Measurements from ENCODE around the gene DYNC2H1. TPM values are rescaled to one million over a fixed set of nuclear protein-coding genes. Genes with fewer than 3 reads are reported as not detected.
"Not testable (repeated sequence)": the region's sequence is repeated elsewhere in the genome, so short reads cannot be mapped to it uniquely, and the experiment has no call there.

Gene DYNC2H1
- total RNA-seq, 1 experiment from 2014 or later: 47.8 TPM

- DNase-seq (ENCODE audit: low spot score): no peak
These were observed 230.2 kb downstream of the DYNC2H1 start for GRCh38 chr11:103339485-103339857.

DNA sequence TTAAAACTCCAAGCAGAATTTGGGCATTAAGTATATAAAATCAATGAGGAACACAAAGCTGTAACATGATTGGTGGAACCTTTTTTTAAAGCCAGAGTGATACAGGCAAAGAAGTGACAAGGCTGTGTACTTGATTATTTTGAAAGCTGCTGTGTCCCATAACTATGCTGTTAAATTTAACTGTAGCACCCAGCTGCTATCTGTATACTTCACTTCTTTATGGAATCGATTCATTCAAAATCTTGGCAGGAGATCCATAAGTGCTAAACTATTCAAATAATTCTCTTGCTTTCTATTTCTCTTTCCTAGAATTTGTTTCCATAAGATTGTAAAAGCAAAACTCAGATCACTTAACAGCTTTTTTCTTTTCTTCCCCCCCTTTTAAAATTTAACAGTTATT, 231.7 kb downstream of the DYNC2H1 start:
- no peak for DNase-seq (ENCODE audit: low spot score)
- in situ Hi-C loops (cut with HindIII; ENCODE audit: low sequenced_read_pairs): no loop called here

More at GRCh38 chr11:103339485-103339857, 230.2 kb downstream of the DYNC2H1 start:
- in situ Hi-C loops (cut with HindIII; ENCODE audit: low sequenced_read_pairs): no loop called here

DNA sequence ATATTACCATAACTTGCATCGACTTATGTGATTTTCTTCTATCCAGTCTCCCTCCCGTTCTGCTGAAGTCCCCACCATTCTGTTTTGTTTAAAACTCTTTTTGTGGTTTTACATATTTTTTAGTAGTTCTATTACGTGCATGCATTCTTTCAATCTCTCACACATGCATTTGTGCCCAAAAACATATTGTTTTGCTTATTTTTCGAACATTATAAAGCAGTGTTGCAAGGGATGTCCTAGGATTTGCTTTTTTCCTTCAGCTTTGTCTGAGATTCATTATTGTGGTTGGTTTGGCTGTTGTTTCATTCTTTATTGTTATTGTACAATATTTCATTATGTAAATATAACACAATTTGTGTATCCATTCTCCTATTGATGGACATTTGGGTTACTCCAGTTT, 235.7 kb downstream of the DYNC2H1 start:
- no peak for DNase-seq (ENCODE audit: low spot score)
- in situ Hi-C loops (cut with HindIII; ENCODE audit: low sequenced_read_pairs): no loop called here

DNA sequence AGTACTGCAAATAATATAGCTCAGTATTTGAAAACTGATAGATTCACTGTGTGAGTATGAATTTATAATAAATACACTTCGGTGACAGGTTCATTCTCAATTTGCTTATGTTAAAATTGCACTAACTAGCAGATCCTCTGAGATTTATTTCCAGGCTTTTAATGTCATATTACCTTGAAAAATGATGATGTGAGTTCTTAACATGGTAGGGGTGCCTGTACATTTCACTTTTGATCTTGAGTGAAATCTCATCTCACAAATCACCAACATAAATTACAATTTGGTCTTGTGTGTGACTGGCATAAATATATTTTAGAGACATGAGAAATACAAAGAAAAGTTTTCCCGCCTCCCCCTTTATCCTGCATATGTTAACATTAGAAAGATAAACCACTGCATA, 240.4 kb downstream of the DYNC2H1 start:
- in situ Hi-C loops (cut with HindIII; ENCODE audit: low sequenced_read_pairs): no loop called here

GRCh38 chr11:103354656-103355055, 245.4 kb downstream of the DYNC2H1 start:
- in situ Hi-C loops (cut with HindIII; ENCODE audit: low sequenced_read_pairs): no loop called here
- no peak for DNase-seq (ENCODE audit: low spot score)

More for the DNA sequence above, 240.4 kb downstream of the DYNC2H1 start:
- no peak for DNase-seq (ENCODE audit: low spot score)

DNA sequence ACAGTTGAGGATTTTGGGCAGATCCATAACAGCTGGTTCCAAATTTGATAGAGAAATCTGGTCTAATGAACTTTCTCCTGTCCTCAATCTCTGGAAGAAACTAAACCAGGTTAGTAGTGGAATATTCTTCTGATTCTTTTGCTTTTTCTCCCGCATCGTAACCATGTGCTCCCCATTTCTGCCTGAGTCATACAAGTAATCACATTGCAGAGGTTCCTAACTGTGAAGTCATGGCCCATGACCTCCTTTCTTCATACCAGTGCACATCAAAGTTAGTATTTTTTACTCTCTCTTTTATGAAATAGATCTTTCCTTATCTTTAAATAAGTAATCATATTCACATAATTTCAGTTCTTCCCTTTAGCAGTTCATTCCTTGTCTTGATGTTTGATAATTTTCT, 249.0 kb downstream of the DYNC2H1 start:
- in situ Hi-C loops (cut with HindIII; ENCODE audit: low sequenced_read_pairs): no loop called here
- no peak for DNase-seq (ENCODE audit: low spot score)

GRCh38 chr11:103359216-103359615, 250.0 kb downstream of the DYNC2H1 start:
- no peak for DNase-seq (ENCODE audit: low spot score)
- in situ Hi-C loops (cut with HindIII; ENCODE audit: low sequenced_read_pairs): no loop called here

DNA sequence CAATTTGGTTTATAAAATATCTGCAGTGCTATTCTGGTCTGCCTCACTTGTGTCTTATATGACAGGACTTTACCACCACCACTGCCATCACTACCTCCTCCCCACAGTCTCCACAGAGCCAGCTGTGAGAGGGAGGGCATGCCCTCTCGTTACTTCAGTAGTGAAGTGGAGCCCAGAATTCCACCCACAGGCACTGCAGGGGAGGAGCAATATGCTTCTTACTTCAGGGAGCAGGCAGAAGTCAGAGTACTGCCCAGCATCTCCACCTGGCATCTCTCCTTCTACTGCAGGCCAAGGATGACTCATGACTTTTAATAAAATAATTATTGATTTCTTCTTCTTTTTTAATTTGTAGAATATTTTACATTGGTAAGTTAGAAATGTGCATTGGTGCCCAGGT, 255.5 kb downstream of the DYNC2H1 start:
- DNase-seq (ENCODE audit: low spot score): no peak
- in situ Hi-C loops (cut with HindIII; ENCODE audit: low sequenced_read_pairs): no loop called here

- in situ Hi-C loops (cut with HindIII; ENCODE audit: low sequenced_read_pairs): no loop called here
- no peak for DNase-seq (ENCODE audit: low spot score)
These were observed 258.4 kb downstream of the DYNC2H1 start for GRCh38 chr11:103367650-103368049.

GRCh38 chr11:103368145-103368544, 258.9 kb downstream of the DYNC2H1 start:
- DNase-seq (ENCODE audit: low spot score): no peak
- in situ Hi-C loops (cut with HindIII; ENCODE audit: low sequenced_read_pairs): no loop called here

DNA sequence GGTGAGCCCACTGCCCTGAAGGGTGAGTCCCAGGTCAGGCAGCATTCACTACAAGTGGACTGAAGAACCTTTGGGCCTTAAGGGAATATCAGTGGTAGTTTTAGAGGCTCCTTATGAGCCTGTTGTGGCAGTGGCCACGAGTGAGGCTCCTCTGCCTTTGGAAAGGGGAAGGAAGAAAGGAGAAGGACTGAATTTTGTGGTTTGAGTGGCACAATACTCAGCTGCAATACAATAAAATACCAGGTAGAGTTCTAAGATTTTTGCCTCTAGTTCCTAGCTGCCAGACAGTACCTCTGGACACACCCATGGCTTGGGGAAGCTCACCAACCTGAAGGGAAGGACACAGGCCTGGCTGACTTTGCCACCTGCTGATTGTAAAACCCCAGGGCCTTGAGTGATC, 260.9 kb downstream of the DYNC2H1 start:
- in situ Hi-C loops (cut with HindIII; ENCODE audit: low sequenced_read_pairs): no loop called here
- DNase-seq (ENCODE audit: low spot score): no peak

- in situ Hi-C loops (cut with HindIII; ENCODE audit: low sequenced_read_pairs): no loop called here
- no peak for DNase-seq (ENCODE audit: low spot score)
These were observed 263.7 kb downstream of the DYNC2H1 start for GRCh38 chr11:103372906-103373305.

DNA sequence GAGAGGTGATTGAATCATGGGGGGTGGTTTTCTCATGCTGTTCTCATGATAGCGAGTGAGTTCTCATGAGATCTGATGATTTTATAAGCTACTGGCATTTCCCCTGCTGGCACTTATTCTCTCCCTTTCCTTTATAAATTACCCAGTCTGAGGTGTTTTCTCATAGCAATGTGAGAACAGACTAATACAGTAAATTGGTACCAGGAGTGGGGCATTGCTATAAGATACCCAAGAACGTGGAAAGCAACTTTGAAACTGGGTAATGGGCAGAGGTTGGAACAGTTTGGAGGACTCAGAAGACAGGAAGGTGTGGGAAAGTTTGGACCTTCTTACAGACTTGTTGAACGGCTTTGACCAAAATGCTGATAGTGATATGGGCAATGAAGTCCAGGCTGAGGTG, 265.0 kb downstream of the DYNC2H1 start:
- DNase-seq (ENCODE audit: low spot score); in situ Hi-C loops (cut with HindIII; ENCODE audit: low sequenced_read_pairs): not testable (repeated sequence)

- DNase-seq (ENCODE audit: low spot score): no peak
- in situ Hi-C loops (cut with HindIII; ENCODE audit: low sequenced_read_pairs): no loop called here
These were observed 269.7 kb downstream of the DYNC2H1 start for GRCh38 chr11:103378931-103379330.

DNA sequence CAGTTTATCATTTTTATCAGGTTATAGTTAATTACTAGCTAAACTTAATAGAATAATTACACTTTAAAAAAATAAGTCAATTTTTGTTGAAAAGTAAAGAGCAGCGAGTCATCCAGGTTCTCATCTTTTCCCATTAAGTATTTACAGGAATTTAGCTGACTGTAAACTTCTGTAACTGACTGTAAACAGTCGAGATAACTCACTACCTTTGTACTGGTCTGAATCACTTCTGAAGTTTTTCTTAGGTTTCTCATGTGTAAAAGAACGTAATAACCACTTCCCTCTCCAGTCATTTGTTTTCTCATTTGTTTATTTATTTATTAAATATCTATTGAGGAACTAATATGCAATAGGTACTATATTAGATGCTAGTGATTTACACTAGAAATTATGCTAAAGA, 270.8 kb downstream of the DYNC2H1 start:
- in situ Hi-C loops (cut with HindIII; ENCODE audit: low sequenced_read_pairs): no loop called here
- DNase-seq (ENCODE audit: low spot score): no peak

- in situ Hi-C loops (cut with HindIII; ENCODE audit: low sequenced_read_pairs): no loop called here
- DNase-seq (ENCODE audit: low spot score): no peak
These were observed 275.4 kb downstream of the DYNC2H1 start for GRCh38 chr11:103384652-103385051.

DNA sequence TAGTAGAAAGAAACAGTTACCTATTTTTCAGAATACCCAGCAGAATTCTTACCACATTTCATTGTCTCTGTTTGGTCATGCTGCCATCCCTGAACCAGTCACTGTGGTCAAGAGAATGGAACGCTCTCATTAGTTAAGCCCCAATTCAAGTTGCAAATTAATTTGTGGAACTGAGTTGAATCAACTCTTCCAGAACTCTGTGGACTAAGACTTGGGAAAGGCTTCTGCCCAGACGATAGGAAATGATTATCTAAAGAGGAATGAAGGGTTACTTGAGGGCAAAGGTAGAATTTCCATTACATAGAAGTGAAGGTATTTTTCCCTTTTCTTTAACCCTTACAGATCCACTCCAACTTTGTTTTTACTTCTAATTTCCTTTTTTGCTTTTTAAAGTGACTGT, 286.4 kb downstream of the DYNC2H1 start:
- no peak for DNase-seq (ENCODE audit: low spot score)
- in situ Hi-C loops (cut with HindIII; ENCODE audit: low sequenced_read_pairs): no loop called here

DNA sequence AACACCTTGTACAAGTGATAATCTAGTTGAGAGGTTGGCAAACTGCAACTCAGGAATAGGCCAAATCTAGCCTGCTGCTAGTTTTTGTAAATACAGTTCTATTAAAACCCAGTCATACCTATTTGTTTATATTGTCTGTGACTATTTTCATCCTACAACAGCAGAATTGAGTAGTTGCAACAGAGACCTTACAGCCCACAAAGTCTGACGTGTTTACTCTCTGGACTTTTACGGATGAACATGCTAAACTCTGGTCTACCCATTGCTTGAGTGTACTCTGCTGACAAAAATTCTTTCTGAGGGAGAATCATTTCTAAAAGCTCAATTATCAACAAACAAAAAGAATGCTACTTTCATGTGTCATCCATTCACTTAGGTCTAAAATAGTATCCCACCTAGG, 287.0 kb downstream of the DYNC2H1 start:
- no peak for DNase-seq (ENCODE audit: low spot score)
- in situ Hi-C loops (cut with HindIII; ENCODE audit: low sequenced_read_pairs): no loop called here

- DNase-seq (ENCODE audit: low spot score): no peak
- in situ Hi-C loops (cut with HindIII; ENCODE audit: low sequenced_read_pairs): no loop called here
These were observed 288.1 kb downstream of the DYNC2H1 start for GRCh38 chr11:103397369-103397768.

DNA sequence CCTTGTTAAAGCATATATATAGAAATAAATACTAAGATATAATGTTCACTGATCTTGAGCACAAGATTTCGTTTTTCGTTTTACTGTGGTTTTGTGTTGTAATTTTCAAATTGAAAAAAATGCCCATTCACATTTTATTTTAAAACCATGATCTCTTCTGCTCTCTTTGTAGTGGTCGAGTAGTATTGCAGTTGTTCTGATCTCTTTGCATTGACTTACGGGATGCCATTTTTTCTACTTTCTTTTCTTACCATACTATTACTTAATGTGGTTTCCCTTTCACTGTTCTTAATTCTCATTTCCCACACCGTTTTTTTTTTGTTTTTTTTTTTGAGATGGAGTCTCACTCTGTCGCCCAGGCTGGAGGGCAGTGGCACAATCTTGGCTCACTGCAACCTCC, 289.6 kb downstream of the DYNC2H1 start:
- no peak for DNase-seq (ENCODE audit: low spot score)
- in situ Hi-C loops (cut with HindIII; ENCODE audit: low sequenced_read_pairs): no loop called here

- no peak for DNase-seq (ENCODE audit: low spot score)
- in situ Hi-C loops (cut with HindIII; ENCODE audit: low sequenced_read_pairs): no loop called here
These were observed 297.1 kb downstream of the DYNC2H1 start for GRCh38 chr11:103406357-103406756.

DNA sequence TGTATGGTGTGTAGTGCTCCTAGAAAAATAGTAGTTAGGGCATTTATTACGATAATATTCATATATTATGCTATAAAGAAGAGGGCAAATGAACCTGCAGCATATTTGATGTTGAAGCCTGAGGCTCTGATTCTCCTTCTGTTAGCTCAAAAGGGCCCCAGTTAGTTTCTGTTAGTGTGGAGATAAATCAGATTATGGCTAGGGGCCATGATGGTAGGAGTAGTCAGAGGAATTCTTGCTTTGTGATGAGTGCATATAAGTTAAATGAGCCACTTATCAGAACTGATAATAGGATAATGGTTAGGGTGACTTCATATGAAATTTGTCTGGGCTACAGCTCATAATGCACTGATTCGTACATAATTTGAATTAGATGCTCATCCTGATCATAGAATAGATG, 298.4 kb downstream of the DYNC2H1 start:
- DNase-seq (ENCODE audit: low spot score): no peak
- in situ Hi-C loops (cut with HindIII; ENCODE audit: low sequenced_read_pairs): no loop called here

Data from G401 (cell line).